Endothelial cell of hepatic sinusoid (primary cell): ENCODE measurements around the gene TMEM45A.
"Not testable (repeated sequence)": the region's sequence is repeated elsewhere in the genome, so short reads cannot be mapped to it uniquely, and the experiment has no call there.

Experiments
- in situ Hi-C: cut with HindIII; loops from 2 replicates; pipeline ENCODE4 v1.10.0; 2017; ENCODE audit warnings: low sequenced_read_pairs

Gene TMEM45A

DNA sequence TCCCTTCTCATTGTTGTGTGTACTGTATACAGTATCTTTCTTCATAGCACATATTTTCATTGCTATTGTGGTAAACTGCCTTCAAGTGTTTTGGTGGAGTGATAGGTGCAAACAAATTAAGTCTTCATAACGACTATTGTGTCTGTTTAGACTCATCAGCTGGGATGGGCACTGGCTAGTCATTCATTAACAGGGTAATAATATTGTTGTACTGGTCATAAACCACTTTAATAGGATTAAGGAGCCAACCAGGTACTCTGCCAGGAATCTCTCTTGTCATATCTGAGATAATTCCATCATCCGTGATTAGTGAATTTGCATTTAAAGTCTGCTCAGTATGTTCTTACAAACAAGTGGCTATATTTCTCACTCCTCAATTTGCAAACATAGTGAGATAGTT is 10.2 kb upstream of the TMEM45A start:
- in situ Hi-C loops: no loop called here

DNA sequence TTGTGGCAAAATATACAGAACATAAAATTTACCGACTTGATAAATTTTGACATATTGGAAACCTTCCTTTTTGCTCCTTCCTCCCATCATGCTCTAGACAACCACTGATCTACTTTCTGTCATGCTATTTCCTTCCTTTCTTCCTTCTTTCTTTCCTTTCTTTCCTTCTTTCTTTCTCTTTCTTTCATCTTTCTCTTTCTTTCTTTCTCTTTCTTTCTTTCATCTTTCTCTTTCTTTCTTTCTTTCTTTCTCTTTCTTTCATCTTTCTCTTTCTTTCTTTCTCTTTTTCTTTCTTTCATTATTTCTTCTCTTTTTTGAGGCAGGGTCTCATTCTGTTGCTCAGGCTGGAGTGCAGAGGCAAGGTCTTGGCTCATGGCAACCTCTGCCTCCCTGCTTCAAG is 8.9 kb upstream of the TMEM45A start:
- in situ Hi-C loops: no loop called here

DNA sequence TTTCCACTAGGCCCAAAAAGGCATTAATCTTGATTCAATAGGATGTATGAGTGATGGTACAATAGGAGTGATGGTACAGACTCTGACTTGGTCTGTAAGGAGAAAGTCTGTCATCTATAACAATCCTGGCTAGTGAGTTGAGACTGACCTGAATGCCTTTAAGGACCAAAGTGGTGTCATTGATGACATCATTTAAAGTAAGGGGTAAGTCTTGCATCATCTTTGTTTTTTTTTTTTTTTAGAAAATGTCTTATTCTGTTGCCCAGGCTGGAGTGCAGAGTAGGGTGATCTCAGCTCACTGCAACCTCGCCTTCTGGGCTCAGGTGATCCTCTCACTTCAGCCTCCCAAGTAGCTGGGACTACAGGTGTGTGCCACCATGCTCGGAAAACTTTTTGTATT is 5.6 kb upstream of the TMEM45A start:
- in situ Hi-C loops: no loop called here

DNA sequence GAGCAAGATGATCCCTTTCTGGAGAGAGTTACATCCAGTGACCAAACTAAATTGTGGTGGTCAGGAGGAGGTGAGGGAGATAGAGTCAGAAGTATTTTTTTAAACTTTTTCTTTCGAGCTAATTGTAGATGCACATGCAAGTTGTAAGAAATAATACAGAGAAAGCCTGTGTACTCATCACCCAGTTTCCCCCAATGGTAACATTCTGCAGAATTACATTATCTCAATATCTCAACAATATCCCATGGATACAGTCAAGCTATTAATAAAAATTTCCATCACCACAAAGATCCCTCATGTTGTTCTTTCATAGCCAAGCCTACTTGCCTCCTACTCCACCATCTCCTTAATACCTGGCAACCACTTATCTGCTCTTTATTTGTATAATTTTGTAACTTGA is 3.3 kb upstream of the TMEM45A start:
- in situ Hi-C loops: no loop called here

DNA sequence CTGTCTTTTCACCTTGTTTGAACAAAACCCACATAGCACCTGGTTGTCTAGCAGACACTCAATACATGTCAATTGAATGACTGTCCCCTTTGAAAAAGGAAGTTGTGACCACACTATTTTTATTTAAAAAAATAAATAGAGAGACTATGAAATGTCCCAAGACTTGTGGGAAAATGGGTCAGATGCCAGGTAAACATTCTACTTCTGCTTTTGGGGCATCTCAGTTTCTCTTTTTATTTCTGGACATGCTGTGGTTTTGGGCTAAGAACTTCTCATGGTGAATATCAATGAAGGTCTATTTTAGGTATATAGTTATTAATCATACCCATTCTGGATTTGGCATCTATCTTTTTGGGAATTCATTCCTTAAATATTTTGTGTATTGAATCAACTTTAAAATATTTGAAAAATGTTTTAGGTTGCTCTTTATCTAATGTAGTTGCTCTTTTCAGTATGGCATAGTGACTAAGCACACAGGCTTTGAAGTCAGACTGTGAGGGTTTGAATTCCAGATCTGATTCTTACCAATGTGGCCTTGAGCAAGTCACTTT is 4.4 kb downstream of the TMEM45A start:
- in situ Hi-C loops: no loop called here

DNA sequence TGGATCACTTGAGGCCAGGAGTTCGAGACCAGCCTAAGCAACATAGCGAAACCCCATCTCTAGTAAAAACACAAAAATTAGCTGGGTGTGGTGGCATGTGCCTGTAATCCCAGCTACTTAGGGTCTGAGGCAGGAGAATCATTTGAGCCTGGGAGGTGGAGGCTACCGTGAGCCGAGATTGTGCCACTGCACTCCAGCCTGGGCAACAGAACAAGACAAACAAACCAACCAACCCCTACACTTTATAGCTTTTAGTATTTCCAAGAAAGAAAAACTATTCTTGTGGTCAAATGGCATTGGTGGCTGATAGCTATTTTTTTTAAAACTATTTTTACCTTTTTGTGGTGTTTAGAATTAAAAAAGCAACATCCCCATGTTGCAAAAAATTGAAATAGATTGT is 7.2 kb downstream of the TMEM45A start:
- in situ Hi-C loops: no loop called here

DNA sequence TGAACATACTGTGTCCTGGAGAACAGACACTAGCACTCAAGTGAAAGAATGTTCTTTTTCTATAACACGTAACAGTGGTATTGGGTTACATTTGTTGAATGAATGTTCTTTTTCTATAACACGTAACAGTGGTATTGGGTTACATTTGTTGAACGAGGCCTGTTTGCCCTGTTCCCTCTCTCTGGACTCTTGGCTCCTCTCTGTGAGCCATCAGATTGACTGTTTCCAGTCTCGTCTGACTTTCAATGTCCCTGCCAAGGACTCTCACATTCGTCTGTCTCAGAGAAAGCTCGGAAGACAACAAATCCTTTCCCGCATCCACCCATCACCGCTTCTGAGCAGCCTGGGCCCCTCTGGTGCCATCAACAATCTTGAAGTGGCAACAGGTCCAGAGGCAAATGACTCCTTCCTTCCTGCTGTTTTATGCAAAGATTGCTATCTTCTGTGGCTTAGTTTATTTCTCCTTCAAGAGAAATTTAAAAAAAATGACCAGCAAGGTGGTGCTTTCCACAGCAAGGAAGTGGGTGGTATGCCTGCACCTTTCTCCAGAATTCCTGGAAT is 8.0 kb downstream of the TMEM45A start:
- in situ Hi-C loops: no loop called here

DNA sequence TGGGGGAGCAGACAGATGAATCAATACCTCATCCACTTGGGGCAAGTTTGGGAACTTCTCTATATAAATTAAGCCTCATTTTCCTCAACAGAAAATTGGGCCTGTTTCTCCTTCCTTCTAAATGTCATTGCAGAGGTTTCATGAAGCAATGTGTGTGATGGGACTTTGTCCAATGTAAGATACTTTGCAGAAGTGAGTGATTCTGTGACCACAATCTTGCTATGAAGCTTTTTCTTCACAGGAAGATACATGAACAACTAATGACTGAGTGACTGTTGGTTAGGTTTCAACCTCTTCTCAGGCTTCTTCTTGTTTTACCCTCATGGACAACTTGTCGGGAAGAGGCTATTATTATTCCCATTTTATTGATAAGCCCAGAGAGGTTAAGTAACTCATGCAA is 11.0 kb downstream of the TMEM45A start:
- in situ Hi-C loops: no loop called here

DNA sequence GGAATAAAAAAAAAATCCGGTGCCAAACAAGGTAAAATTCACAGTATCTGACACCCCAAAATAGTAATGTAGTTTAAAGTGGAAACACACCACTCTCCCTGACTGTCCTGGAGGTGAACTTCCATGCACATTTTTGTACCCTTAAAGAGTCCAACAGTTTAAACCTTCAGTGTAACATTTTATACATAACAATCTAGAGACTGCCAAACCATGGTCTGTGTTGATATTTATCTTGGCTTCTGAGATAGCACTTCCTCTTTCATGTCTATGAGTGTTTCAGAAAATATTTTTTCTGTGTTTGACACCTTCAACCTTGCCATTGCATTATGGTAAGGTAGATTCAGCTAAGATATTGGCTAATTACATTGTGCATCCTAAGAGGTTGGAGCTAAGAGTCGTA is 13.9 kb downstream of the TMEM45A start:
- in situ Hi-C loops: no loop called here

DNA sequence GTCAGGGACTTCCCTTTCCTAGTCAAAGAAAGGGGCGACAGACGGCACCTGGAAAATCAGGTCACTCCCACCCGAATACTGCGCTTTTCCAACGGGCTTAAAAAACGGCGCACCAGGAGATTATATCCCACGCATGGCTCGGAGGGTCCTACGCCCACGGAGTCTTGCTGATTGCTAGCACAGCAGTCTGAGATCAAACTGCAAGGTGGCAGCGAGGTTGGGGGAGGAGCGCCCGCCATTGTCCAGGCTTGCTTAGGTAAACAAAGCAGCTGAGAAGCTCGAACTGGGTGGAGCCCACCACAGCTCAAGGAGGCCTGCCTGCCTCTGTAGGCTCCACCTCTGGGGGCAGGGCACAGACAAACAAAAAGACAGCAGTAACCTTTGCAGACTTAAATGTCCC is 17.4 kb downstream of the TMEM45A start:
- in situ Hi-C loops: not testable (repeated sequence)

DNA sequence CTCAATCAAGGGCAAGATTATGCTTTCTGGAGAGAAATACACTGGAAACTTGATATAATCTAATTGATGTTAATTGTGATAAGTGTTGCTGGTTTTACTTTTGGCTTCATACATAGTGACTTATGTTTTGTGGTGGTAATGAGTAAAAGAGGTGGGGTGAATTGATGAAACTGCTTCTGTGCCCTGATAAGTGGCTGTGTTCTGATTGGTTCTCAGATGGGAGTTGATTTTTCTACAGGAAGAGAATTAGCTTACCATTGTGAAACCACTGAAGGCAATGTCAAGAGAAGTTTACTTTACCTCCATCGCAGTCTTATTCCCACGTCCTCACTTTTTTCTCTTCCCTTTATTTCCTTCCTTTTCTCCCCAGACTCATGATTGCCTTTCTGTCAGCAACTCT is 23.8 kb downstream of the TMEM45A start:
- in situ Hi-C loops: no loop called here

DNA sequence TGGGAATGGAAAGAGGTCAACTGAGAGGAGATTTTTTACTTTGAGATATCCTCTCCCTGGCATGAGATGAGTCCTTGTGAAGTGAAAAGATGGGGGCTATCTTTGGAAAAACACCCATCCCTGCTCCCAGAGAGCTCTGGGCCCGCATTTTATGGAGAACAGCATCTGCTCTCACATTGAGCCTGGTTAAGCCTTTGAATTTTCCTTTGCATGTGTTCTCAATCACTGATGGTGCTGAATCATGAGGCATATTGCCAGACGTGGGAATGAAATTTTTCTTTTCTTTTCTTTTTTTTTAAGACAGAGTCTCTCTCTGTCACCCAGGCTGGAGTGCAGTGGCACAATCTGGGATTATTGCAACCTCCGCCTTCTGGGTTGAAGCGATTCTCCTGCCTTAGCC is 24.4 kb downstream of the TMEM45A start:
- in situ Hi-C loops: no loop called here

DNA sequence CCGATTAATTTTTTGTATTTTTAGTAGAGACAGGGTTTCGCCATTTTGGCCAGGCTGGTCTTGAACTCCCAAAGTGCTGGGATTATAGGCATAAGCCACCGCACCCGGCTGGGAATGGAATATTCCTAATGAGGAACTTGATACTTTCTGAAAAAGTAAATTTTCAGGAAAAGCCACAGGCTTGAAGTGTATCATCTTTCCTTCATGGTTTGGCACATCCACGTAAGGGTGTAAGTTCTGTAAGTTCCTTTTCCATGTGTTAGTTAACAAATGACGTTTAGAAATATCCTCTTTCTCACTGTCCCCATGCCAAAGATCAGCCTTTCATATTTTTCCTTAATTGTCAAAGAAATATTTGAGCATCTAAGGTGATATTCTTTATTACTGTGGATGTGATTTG is 24.9 kb downstream of the TMEM45A start:
- in situ Hi-C loops: no loop called here

DNA sequence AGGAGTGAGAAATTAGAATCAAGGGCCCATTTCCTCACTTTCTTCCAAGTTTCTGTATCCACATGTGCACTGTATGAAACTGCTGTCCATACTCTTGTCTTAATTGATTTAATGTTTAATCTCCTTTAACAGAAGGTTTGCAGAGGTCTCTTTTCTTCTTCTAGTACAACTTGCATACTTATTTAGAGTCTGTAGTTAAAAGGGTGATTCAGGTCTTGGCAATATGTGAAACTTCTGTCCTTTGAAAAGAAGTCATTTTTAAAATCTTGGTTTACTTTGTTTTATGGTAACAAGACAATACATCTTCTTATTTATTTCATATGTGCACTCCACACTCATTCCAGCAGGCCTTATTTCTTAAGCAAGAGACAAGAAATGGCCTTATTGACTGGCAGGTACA is 25.8 kb downstream of the TMEM45A start:
- in situ Hi-C loops: no loop called here

DNA sequence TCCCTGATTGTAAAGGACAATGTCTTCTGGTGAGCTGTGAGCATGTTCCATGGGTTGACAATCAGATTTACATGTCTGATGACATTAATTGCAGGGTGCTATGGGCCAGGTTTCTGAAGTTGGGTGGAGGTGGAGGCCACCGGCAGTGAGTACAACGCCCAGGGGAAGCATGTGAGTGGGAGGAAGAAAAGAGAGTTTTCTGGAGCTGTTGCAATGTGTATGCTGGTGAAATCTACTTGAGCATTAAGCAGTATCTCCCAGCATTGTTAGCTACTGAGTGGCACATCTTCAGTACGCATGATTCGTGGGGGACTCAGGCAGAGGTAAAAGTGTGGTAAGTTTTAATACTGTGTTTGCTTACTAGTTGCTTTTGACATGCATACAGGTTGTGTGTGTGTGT is 26.6 kb downstream of the TMEM45A start:
- in situ Hi-C loops: no loop called here

DNA sequence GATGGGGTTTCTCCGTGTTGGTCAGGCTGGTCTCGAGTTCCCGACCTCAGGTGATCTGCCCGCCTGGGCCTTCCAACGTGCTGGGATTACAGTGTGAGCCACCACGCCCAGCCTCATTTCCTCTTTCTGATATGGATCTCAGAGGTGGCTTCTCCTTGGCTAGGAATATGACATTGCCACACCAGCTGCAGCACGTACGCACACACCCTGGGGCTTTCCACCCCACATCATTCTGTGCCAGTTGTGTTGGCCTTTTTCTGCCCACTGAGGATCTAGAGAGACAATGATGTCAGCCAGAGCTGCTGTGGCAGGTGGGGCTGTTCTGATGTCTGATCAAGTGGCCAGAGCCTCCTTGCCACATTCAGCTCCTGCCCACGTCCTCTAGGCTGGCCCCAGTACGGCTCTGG is 29.0 kb downstream of the TMEM45A start:
- in situ Hi-C loops: no loop called here

DNA sequence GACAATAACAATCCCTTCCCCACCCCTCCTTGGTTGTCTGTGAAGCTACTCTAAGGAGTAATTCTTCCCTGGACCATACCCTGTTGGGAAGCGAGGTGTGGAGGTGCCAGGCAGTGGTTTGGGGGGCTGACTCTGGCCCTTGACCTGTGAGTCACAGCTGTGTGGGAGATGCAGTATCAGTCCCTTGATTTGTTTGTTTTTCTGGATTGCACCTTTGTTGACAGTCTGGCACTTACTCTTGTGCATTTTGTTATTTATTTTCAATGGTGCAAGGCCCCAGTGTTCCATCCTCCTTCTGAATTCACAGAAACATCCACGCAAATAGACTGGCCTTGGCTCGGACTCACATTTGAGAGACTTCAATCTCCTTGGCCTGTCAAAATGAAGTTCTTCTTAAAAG is 29.7 kb downstream of the TMEM45A start:
- in situ Hi-C loops: no loop called here

DNA sequence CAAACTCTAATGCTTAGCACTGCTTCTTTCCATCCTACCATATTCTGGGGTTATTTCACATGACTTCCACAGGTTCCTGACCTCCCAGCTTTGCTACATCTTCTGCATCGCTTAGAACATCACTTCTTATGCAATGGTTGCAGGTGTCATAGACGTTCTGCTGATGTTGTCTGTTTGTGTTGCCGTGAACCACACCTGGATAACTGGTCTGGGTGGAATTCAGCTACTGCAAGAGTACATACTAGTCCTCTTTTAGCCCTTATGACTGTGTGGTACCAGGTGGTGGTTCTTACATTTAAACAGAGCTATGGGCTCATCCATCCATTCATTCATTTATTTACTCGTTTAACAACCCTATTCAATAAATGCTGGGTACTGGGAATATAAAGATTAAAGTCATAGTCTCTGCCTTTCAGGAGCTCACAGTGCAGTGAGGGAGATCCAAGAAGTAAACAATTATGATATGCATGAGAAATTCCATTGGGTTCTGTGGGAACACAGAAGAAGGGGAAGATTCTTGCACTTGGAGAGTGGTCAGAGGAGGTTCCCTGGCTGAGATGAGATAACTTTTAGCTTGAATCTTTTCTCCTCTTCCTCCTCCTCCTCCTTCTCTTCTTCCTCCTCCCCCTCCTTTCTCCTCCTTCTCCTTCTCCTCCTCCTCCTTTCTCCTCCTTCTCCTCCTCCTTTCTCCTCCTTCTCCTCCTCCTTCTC is 30.8 kb downstream of the TMEM45A start:
- in situ Hi-C loops: no loop called here

DNA sequence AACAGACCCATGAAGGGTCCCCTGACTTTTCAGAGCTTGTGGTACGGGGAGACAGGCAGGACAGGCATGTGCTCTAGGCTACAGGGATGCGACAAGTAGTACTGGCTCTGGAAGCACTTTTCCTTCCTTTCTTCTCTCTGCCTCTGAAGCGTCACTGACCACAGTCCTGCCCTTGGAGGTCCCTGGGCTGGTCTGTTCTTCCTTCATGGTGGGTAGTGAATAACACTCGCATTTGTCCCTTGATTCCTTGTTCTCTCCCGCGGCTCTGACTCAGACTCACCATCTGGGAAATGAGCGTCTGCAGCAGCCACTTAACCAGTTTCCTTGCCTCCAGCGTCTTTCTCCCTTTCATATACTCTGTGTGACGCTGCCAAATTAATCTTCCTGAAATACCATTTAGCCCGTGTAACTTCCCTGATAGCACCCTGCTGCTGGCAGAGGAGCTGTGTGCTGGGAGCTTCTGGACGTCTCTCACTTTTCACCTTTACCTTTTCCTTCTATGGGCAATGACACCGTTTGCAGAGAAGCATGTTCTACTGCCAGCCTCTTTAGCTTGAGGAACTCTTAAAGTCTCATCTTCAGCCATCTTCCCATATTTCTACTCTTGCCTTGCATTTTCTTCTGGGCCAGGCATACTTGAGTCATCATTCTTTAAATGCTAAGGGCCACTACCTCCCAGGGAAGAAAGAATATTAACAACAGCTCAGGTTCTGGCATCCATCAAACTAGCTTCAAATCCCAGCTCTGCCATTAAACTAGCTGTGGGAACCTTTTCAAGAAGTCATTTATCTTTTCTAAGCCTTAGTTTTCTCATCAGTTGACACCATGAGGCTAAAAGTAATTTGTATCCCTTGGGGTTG is 33.6 kb downstream of the TMEM45A start:
- in situ Hi-C loops: no loop called here

DNA sequence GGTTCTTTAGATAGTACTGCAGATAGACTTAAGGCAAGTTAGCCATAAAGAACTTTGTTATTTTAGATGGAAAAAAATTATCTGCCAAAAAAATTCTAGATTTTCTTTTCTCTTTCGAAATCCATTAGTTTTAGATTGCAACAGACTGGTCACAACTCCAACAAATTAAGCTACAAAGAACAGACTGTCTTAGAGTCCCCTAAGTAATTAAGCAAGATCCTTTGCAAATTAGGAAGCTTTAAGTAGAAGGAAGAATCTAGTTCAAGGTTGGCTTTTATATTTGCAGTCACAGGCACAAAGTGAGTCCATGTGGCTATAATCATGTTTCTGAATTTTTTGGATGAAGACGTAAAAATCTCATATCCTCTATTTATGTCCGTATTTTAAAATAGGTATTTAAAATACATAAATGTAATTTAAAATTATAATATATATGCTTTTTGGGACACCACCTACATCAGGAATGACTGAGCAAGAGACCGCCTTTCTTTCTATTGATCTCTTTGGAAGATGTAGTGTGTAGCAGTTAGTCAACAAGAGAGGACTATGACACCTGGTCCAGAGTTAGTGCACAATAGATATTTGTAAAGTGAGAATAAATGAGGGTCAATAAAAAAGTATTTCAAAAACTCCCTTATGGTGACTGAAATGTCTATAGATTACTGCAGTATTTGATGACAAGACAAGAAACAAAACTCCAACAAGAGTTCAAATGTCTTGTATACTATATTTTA is 34.4 kb downstream of the TMEM45A start:
- in situ Hi-C loops: no loop called here

DNA sequence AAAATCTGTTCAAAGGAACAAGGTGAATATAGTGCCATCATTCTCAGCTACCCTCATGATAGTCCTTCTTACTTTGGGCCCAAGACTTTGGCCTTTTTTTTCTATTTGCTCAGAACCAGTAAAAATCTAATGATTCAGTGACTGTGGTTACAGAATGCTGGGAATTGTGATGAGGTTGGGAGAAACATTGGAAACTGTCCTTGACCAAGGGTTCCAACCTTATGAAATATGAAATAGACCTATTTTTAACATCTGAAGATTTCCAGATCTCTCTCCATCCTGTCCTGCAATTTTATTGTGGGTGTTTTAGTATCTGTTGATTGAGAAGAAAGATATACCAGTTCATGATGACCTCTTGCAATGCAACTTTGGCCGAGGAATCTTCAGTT is 34.9 kb downstream of the TMEM45A start:
- in situ Hi-C loops: no loop called here
